Neural progenitor cell (in vitro differentiated cells): ENCODE measurements around the gene ZNF598.

Experiments
- CTCF ChIP-seq: fragments of 200-600 bp; sonication (generic); IDR thresholded peaks from 2 replicates; pipeline ENCODE4 v1.5.1; 2017; ENCODE audit warnings: antibody characterized with exemption, mild to moderate bottlenecking
- EZH2 ChIP-seq: fragments of 200-600 bp; sonication (generic); IDR thresholded peaks from 2 replicates; pipeline ENCODE4 v1.6.1; 2017; ENCODE audit warnings: antibody characterized with exemption, mild to moderate bottlenecking, moderate library complexity
- EZH2phosphoT487 ChIP-seq: fragments of 200-600 bp; sonication (generic); IDR thresholded peaks from 2 replicates; pipeline ENCODE4 v1.6.1; 2017; ENCODE audit warnings: antibody characterized with exemption

DNA sequence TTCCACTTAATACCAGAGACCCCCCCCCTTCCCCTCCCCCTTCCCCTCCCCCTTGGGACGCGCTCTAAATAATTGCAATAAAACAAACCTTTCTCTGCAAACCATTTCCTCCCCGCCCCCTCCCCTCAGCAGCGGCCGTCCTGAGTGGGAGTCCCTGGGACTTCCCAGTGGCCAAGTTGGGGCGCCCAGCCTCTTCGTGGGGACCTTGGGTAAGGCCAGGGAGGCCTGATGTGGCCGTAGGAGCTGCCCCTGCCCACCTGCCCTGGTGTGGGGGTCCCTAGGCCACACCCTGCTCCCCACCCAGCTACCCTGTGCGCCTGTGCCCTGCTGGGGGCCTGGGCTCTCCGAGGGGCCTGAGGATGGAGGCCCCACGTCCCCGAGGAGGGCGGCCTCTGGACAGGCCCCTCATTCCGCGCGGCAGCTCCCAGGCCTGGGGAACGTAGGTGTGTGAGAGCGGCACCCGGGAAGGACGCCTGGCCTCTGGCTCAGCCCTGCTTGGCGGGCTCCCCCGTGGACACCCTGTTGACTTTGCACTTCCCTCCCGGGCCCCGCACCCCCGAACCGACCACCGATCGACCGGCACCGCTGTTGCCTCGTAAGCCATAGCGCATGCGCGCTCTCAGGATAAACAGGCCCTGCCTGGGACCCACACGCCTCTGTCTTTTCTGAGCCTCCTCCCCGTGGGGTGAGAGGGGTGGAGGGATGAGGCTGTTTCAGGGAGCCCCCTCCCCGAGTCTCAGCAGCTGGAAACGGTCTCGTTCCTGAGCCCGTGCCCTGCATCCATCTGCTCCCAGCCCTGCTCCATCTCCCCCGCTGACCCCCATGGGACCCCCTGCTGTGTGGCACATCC lies 29.0 kb upstream of the ZNF598 start:
- TF ChIP-seq EZH2 (no peak), CTCF (no peak), EZH2phosphoT487 (no peak)
